NCI-H446 treated with DMSO at 0.1 percent for 48 hours (cell line): ENCODE measurements around the gene FAM229A.
"Not testable (repeated sequence)": the region's sequence is repeated elsewhere in the genome, so short reads cannot be mapped to it uniquely, and the experiment has no call there.

Source experiments
- DNase-seq: peaks from one replicate; lab custom pipeline; 2025; lab: John Stamatoyannopoulos, UW

FAM229A gene

DNA sequence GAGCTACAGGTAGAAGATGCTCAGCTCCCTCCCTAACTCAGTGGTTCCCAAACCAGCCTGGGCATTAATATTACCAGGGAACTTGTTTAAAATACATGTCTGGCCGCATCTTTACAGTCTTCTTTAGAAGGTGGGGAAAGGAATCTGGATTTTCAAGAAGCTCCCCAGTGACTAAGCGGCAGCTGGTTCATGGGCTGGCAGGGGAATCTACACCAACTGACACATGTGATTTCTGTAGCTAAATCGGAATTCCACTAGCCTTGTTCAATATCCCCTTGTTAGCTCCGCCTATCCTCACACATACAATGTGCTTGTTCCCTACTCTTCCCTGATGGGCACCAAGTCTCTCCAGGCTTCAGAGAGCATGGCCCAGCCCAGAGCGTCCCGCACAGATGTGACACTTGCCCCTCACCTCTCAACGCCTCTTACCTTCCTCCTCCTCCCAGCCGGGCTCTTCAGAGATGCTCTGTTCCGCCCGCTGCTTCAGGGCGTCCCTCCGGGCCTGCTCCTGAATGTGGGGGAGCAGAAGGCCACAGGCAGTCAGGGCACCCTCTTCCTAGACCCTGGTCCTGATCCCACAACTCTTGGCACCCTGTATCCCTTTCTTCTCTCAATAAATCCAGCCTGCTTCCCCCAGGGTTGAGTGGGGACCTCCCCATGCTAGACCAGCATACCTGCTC, 15.4 kb upstream of the FAM229A start:
- DNase-seq = no peak

DNA sequence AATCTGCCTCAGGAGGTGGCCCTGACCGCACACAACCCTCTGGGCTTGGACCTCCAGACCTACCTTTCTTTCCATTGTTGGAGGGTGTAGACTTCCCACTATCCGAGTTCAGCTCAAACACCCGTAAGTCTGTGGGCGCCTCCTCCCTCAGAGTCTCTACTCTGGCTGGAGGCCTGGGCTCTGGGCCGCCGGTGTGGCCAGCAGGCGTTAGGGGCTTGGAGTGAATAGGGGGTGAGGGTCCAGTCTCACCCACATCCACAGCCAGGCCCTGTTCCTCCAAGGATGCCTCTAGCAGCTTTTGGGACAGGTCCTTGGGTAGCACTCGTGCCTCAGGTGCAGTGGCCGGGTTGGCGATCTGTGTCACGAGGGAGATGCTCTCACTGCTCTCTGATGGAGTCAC, 13.9 kb upstream of the FAM229A start:
- DNase-seq = no peak

DNA sequence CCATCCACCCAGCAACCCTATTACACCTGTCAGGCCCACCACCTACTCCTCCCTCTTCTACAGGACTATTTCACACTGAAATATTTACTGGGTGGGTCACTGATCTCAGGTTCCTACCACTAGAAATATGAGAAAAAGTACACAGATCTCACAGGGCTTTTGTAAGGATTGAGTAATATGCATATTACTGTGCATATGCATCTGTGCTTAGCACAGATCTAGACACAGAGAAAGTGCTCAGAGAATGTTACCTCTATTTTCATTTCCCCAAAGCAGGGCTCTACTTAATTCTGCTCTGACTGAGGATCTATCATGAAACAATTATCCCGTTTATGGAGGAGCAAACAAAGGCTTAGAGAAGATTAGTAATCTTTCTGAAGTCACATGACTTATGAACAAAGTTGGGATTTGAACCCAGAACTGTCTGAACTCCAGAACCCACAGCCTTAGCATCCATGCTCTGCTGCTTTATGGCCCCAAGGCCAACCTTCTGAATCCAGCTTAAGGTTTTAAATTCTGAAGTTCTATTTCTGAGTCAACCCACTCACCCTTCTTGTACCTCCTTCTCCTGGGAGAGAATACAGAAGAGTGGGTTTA, 11.8 kb upstream of the FAM229A start:
- DNase-seq = no peak

GRCh38 chr1:32372149-32372756, 10.0 kb upstream of the FAM229A start:
- DNase-seq = no peak

DNA sequence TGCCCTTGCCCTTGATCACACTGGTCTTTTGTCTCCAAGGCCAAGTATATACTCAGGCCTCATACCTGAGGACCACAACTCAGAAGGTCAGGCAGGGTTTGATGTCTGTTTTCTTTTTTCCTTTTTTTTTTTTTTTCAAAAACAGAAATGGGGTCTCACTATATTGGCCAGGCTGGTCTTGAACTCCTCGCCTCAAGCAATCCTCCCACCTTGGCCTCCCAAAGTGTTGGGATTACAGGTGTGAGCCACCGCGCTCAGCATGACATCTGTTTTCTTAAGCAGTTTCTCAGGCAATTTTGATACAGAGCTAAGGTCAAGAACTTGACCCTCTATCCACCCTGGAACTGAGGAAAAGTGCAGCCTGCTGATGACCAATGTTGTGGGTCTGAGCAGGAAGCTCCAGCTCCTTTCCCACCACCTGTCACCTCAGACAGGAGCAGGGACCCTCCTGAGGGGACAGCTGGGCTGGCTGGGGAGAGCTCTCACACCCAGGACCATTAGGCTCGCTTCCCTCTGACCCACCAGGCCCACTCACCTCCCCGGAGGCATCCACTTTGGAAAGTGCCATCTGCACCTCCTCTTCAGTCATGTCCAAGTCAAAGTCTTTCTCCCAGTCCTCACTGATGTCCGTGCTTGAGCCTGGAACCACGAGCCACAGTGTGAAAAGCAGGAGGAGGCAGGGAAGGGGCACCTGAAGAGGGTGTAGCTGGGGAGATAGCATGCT, 5.8 kb upstream of the FAM229A start:
- DNase-seq = no peak

DNA sequence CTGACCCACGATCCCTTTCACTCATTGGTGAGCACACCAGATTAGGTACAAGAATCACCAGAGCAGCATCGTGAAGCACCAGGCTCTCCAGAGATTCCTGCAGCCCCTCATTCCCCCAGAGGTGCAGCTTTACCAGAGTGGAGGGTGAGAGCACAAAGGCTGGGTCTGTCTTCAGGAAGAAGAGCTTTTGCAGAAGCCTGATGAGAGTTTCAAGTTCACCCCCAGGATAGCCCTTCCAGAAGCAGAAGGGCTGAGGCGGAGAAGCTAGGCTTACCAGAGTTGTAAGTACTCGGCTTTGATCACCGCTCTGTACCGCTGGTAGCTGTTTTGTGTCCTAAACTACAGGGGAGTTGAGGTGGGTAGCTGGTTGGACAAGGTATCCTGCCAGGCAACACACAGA, 3.2 kb upstream of the FAM229A start:
- DNase-seq = no peak

GRCh38 chr1:32364836-32365235, 2.6 kb upstream of the FAM229A start:
- no peak for DNase-seq

DNA sequence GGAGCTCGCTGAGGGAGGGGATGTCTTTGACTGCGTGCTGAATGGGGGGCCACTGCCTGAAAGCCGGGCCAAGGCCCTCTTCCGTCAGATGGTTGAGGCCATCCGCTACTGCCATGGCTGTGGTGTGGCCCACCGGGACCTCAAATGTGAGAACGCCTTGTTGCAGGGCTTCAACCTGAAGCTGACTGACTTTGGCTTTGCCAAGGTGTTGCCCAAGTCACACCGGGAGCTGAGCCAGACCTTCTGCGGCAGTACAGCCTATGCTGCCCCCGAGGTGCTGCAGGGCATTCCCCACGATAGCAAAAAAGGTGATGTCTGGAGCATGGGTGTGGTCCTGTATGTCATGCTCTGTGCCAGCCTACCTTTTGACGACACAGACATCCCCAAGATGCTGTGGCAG, 1.4 kb upstream of the FAM229A start:
- DNase-seq = no peak

- DNase-seq = no peak
Measured at GRCh38 chr1:32361674-32362473, 411 bp downstream of the FAM229A start.

GRCh38 chr1:32361308-32361673, 994 bp downstream of the FAM229A start:
- DNase-seq = no peak

DNA sequence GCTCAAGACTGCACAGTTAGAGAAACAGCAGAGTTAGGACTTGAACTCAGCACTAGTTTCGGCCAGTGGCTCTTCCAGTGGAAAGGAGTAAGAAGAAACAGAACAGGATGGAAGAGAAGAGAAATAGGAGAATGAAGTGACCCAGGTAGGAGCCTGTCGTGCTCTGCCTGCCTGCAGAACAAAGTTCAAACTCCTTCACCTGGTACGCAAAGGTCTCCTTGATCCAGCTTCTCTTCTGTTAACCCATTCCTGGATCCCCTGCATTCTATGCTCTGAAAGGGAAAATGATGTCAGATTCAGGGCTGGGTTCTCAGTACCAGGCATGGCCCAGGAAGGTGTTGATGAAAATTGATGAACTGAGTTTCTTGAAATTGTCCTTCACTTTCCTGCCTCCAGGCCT, 3.9 kb downstream of the FAM229A start:
- no peak for DNase-seq

DNA sequence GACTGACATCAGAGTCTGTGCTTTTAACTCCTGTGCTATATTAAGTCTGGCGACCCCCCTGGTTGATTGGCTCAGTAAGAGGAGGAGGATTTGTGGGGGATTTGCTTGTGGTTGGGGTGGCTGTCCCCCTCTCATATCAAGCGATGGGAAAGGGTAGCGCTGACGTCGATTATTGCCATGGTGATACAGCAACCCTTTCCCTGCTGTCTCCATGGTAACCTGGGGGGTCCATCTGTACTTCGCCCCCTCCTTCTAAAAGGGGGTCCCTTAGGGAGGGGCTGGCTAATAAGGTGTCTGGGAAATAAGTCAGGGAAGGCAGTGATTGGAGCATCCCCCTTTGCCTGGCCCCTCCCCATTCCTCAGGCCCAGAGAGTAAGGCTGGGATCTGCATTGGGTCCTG, 4.7 kb downstream of the FAM229A start:
- DNase-seq = no peak

DNA sequence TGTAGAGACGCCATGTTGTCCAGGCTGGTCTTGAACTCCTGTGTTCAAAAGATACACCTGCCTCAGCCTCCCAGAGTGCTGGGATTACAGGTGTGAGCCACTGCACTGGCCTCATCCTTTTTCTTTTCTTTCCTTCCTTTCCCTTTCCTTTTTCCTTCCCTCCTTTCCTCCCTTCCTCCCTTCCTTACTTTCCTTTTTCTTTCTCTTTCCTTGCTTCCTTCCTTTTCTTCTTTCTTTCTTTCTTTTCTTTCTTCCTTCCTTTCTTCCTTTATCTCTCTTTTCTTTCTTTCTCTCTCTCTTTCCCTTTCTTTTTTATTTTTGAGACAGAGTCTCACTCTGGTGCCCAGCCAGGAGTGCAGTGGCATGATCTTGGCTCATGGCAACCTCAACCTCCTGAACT, 5.8 kb downstream of the FAM229A start:
- no peak for DNase-seq

DNA sequence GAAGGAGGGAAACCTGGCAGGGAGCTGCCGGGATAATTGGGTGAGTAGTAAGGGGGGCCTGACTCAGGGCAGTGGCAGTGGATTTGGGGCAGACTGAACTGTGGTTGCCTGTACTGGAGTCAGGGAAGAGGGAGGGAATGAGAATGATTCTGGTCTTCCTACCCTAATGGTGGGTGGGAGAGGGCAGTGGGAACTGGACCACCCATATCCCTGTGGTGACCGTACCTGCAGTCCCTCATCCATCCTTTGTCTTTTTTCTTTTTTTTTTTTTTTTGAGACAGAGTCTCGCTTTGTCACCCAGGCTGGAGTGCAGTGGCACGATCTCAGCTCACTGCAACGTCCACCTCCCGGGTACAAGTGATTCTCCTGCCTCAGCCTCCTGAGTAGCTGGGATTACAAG, 6.5 kb downstream of the FAM229A start:
- not testable (repeated sequence) for DNase-seq

GRCh38 chr1:32353886-32354570, 8.3 kb downstream of the FAM229A start:
- DNase-seq = no peak

DNA sequence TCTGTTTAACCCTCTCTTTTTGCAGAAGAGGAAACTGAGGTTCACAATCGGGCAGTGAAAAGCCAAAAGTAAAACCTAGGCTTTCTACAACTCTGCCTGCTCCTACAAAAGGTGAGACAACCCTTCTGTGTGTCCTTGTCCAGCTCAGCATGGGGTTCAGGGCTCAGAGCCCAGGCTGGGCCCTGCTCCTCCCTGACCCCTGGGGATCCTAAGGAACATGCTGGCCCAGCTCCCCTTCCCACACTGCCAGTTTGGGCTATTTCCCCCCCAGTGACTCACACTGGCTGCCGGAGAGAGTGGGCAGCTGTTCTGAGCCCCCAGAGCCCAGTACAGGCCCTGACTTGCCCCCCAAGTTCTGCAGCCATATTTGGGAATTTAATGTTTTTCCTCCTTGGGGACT, 8.9 kb downstream of the FAM229A start:
- DNase-seq = no peak

DNA sequence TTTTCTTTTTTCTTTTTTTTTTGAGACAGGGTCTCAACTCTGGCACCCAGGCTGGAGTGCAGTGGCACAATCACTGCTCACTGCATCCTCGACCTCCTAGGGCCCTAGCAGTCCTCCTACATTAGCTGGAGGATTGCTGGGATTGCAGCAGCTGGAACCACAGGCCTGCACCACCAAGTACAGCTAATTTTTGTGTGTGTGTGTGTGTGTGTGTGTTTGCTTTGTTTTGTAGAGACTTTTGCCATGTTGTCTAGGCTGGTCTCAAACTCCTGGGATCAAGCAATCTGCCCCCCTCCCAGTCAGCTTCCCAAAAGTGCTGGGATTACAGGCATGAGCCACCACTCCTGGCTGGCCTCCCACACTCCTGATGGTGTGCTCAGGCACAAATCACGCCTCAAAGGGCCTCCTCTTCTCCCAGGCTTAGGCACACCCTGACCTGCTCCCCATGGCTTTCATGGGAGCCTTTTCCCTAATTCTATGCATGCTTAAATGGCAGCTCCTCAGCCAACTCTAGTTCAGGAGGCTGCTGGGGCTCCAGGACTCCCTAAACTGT, 9.4 kb downstream of the FAM229A start:
- no peak for DNase-seq

DNA sequence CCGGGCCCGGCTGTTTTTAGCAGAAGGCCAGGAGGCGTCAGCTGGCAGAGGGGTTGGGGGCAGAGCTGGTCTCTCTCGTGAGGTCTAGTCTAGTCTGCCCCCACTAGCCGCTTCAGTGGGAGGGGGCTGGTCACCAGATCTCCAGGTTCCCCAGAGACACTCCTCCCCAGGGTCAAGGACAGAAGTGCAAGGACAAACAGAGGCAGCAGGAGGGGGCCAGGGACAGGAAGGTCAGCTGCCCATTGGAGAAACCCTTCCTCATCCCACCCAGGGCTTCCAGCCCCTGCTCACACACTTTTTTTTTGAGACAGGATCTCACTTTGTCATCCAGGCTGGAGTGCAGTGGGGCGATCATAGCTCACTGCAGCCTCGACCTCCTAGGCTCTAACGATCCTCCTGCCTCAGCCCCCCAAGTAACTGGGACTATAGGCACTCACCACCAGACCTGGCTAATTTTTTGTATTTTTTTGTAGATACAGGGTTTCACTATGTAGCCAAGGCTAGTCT, 10.0 kb downstream of the FAM229A start:
- DNase-seq = no peak

DNA sequence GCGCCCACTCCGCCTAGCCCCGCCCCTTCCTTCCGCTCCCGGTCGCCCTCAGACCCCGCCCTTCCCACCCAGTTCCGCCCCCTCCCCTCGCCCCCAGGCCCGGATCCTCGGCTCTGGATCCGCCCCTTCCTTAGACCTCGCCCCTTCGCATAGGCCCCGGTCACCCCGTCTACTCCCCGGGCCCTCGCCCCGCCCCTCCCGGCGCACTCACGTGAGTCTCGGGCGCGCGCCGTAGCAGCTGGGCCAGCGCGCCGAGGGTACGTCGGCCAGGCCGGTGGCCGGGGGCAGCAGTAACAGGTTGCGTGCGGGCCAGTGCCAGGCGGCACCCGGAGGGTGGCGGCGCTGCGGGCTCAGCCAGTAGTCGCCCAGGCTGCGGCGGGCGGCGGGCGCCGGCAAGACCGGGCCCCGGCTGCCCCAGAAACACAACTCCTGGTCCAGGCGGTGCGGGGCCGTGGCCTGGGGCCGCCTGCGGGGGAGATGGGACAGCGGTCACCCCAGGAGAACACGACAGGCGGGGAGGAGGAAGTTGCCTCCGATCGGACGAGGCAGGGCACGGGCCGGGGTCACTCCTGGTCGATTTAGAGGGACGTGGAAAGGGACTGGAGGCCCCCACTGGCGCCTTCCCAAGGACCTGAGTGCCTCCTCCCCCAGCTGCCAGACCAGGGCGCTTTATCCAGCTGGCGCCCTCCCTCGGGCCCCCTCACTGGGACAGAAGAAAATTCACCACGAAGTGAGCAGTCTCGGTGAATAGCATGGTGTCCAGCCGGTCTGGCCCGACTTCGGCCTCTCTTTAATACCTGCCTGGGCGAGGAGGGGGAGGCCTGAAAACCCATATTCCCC, 10.7 kb downstream of the FAM229A start:
- peak; percentile 88 for DNase-seq

- DNase-seq = peak; percentile 51
Measured at GRCh38 chr1:32350785-32351398, 11.4 kb downstream of the FAM229A start.
